Kidney (tissue), 14 donors: ENCODE measurements around the gene METAP1. TPM values are rescaled to one million over a fixed set of nuclear protein-coding genes. Genes with fewer than 3 reads are reported as not detected.
"Not testable (repeated sequence)": the region's sequence is repeated elsewhere in the genome, so short reads cannot be mapped to it uniquely, and the experiment has no call there.

ENCODE experiments used
- DNase-seq, 5 donors: peaks; one replicate each; pipeline ENCODE4 v3.0.0-alpha.2; 2013 to 2020
- FAIRE-seq: peaks from 2 replicates; lab custom pipeline; 2012; peaks lifted over from hg19 to GRCh38; lab: Jason Lieb, UNC
- H3K27ac ChIP-seq, 2 donors: one replicate each; pipeline ENCODE4 v1.7.0; 2013; ENCODE audit warnings: low read depth in 2 of 2, low read length in 2 of 2, inconsistent platforms in 1 of 2
- H3K27me3 ChIP-seq: one replicate; pipeline ENCODE4 v1.7.1; 2013; ENCODE audit warnings: low read length, inconsistent platforms; ENCODE audit not compliant: control insufficient read depth, insufficient read depth
- H3K36me3 ChIP-seq, 3 donors: one replicate each; pipeline versions ENCODE4 v1.7.0 to v1.7.1; 2013; ENCODE audit warnings: low read length in 3 of 3, control low read depth in 1 of 3, inconsistent platforms in 1 of 3; ENCODE audit not compliant: insufficient read depth in 3 of 3, control insufficient read depth in 2 of 3
- H3K4me1 ChIP-seq, 3 donors: one replicate each; pipeline versions ENCODE4 v1.7.0 to v1.7.1; 2013; ENCODE audit warnings: low read length in 3 of 3, inconsistent platforms in 1 of 3, low read depth in 1 of 3; ENCODE audit not compliant: control insufficient read depth in 2 of 3, insufficient read depth in 2 of 3
- H3K4me3 ChIP-seq, 3 donors: one replicate each; pipeline versions ENCODE4 v1.7.0 to v1.8.1; 2013; ENCODE audit warnings: low read length in 3 of 3, control low read depth in 1 of 3, inconsistent platforms in 1 of 3
- H3K9ac ChIP-seq, 3 donors: one replicate each; pipeline versions ENCODE4 v1.7.0 to v1.7.1; 2013; ENCODE audit warnings: low read length in 3 of 3, control low read depth in 1 of 3, inconsistent platforms in 1 of 3
- H3K9me3 ChIP-seq, 3 donors: one replicate each; pipeline versions ENCODE4 v1.7.0 to v1.7.1; 2013; ENCODE audit warnings: low read length in 3 of 3, control low read depth in 1 of 3, inconsistent platforms in 1 of 3; ENCODE audit not compliant: control insufficient read depth in 2 of 3, insufficient read depth in 1 of 3
- intact Hi-C: fragments of 100-400 bp; cut with DNase I; formaldehyde crosslinking; loops from one replicate; pipeline ENCODE4 v1.11.1; 2022
- polyA plus RNA-seq: library from polyadenylated mRNA; stranded (reverse); fragments of 350-450 nt; fragmentation: Illumina TruSeq; extraction: RNeasy Lipid Tissue Mini Kit (QIAGEN cat#74804); gene quantifications from one replicate; pipeline ENCODE4 v1.2.3, GENCODE V29; 2014; ENCODE audit warnings: low read depth, low replicate concordance; ENCODE audit not compliant: insufficient read depth
- total RNA-seq: library from RNA; stranded (reverse); fragmentation: NEBNext Ultra II Directional; extraction: Animal tissue kit (Norgen Biotek cat#: 25700); gene quantifications from one replicate; pipeline ENCODE4 v1.2.1, GENCODE V29; 2021
- TF ChIP-seq, protein P1 (sequence below): IDR thresholded peaks from 3 replicates; pipeline ENCODE4 v1.5.1; 2012; ENCODE audit warnings: mild to moderate bottlenecking, moderate library complexity, borderline replicate concordance; ENCODE audit not compliant: insufficient read depth; ENCODE audit errors: extremely low read depth
- donor health status: control.
- donor health status: control.
- donor health status: control.
- donor health status: control.
- donor health status: control.
- donor health status: DM: yes; HTN: yes; CAD: no.
- donor health status: Normal renal cell carcinoma (clear cell type).

METAP1 gene
- total and polyA plus RNA-seq, 2 donors from 2014 or later = 22.7 to 33.8 TPM

DNA sequence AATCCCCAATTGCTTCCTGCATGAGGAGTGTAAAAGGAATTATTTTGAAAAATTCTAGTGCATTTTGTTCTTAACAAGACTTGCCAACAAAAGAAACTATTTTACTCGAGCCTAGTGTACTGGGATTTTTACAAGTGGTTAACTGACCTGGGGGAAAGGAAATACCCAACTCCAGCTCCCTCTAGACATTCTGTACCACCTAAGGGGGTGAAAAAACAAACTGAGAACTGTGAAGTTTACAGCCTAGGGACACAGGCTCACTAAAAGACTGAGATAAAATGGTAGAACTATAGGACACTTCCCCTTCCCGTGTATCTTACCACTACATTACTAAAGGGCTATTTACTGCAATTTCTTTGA is 95.7 kb downstream of the METAP1 start:
- no peak overlapping the region for H3K27ac ChIP-seq
- no peak for FAIRE-seq
- no peaks in the 10 kb centered on the region for H3K9me3 ChIP-seq
- H3K27me3 ChIP-seq = no peaks in the 10 kb centered on the region
- no peaks in the 10 kb centered on the region for H3K36me3 ChIP-seq
- no peak overlapping the region for H3K4me3 ChIP-seq
- H3K4me1 ChIP-seq = peaks cover 0 to 3% (median 0%) of the 10 kb centered on the region in 3 donors
- intact Hi-C loops = no loop called here
- no peak for DNase-seq
- H3K9ac ChIP-seq = no peak overlapping the region
- TF ChIP-seq, protein P1, sequence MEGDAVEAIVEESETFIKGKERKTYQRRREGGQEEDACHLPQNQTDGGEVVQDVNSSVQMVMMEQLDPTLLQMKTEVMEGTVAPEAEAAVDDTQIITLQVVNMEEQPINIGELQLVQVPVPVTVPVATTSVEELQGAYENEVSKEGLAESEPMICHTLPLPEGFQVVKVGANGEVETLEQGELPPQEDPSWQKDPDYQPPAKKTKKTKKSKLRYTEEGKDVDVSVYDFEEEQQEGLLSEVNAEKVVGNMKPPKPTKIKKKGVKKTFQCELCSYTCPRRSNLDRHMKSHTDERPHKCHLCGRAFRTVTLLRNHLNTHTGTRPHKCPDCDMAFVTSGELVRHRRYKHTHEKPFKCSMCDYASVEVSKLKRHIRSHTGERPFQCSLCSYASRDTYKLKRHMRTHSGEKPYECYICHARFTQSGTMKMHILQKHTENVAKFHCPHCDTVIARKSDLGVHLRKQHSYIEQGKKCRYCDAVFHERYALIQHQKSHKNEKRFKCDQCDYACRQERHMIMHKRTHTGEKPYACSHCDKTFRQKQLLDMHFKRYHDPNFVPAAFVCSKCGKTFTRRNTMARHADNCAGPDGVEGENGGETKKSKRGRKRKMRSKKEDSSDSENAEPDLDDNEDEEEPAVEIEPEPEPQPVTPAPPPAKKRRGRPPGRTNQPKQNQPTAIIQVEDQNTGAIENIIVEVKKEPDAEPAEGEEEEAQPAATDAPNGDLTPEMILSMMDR = no peak

DNA sequence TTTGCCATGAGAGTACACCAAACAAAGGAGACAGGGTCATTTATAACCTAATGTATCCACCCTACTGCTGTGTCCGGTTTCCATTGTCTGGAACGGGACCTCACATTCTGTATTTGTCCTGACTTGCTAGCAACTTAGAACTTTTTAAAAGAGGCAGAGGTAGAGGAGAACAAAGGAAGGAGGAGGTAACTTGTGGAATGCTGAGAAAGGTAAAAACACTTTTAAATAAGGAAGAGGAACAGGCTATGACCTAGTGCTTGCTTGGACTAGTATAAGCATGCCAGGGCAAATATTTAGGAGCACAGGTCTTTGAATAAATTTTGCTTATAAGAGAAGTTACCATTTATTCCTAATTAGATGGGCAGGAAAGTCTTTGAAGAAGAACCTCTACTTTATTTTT is 96.3 kb downstream of the METAP1 start:
- H3K36me3 ChIP-seq, H3K4me1 ChIP-seq, H3K9me3 ChIP-seq, intact Hi-C loops, H3K27me3 ChIP-seq, H3K4me3 ChIP-seq, H3K9ac ChIP-seq, H3K27ac ChIP-seq, FAIRE-seq, DNase-seq: not testable (repeated sequence)

DNA sequence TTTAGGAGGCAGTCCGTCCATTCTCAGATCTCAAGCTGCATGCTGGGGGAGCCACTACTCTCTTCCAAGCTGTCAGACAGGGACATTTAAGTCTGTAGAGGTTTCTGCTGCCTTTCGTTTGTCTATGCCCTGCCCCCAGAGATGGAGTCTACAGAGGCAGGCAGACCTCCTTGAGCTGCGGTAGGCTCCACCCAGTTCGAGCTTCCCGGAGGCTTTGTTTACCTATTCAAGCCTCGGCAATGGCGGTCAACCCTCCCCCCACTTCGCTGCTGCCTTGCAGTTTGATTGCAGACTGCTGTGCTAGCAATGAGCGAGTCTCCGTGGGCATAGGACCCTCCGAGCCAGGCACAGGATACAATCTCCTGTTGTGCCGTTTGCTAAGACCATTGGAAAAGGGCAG is 103.8 kb downstream of the METAP1 start:
- no peak for FAIRE-seq
- no peaks in the 10 kb centered on the region for H3K36me3 ChIP-seq
- no peak for DNase-seq
- no peaks in the 10 kb centered on the region for H3K9me3 ChIP-seq
- no peaks in the 10 kb centered on the region for H3K4me1 ChIP-seq
- no peak overlapping the region for H3K27ac ChIP-seq
- H3K4me3 ChIP-seq = no peak overlapping the region
- TF ChIP-seq, protein P1 = no peak
- intact Hi-C loops = no loop called here
- no peak overlapping the region for H3K9ac ChIP-seq
- no peaks in the 10 kb centered on the region for H3K27me3 ChIP-seq

DNA sequence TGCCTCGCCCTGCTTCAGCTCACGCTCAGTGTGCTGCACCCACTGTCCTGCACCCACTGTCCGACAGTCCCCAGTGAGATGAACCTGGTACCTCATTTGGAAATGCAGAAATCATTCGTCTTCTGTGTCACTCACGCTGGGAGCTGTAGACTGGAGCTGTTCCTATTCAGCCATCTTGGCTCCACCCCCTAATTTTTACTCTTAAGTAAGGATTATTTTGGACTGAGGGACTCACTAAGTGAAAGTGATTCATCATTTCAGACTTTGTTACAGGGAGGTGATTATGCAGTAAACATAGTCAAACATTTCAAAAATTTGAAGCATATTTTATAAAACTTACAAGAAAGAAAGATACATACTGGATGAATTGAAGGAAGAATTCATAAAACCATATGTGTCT is 104.3 kb downstream of the METAP1 start:
- DNase-seq, FAIRE-seq, H3K36me3 ChIP-seq, H3K4me1 ChIP-seq, H3K9ac ChIP-seq, H3K27ac ChIP-seq, H3K27me3 ChIP-seq, H3K9me3 ChIP-seq, intact Hi-C loops, H3K4me3 ChIP-seq: not testable (repeated sequence)

DNA sequence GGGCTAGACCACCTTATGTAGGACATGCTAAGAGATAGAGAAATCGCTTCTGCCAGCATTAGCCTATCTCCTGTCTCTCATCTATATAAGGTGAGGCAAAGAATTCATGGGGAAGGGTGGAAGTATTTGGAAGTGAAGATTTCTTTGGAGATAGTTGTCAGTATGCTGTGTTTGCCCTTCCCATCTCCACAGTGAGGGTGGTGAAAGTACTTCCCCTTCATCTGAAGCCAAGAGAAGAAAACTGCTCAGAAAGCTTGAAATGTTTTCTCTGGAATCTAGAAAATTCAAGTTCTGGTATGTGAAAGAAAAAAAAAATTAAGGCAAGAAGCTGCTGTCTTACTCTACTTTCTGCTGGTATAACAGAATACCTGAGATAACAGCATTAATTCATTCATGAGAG is 105.4 kb downstream of the METAP1 start:
- no peak overlapping the region for H3K27ac ChIP-seq
- intact Hi-C loops = no loop called here
- no peaks in the 10 kb centered on the region for H3K36me3 ChIP-seq
- FAIRE-seq = no peak
- H3K9me3 ChIP-seq = no peaks in the 10 kb centered on the region
- no peaks in the 10 kb centered on the region for H3K4me1 ChIP-seq
- TF ChIP-seq, protein P1 = no peak
- H3K27me3 ChIP-seq = no peaks in the 10 kb centered on the region
- no peak for DNase-seq
- H3K4me3 ChIP-seq = no peak overlapping the region
- no peak overlapping the region for H3K9ac ChIP-seq
